Neural cell (in vitro differentiated cells): ENCODE measurements around the gene HYOU1.
A peak's percentile ranks its signal among the peaks of the same experiment; 100 is the strongest.

Experiments
- EP300 ChIP-seq: fragments of 450-650 bp; conservative IDR thresholded peaks from 2 replicates; pipeline ENCODE4 v1.6.1; 2014; ENCODE audit warnings: antibody characterized with exemption, mild to moderate bottlenecking, moderate library complexity; ENCODE audit not compliant: poor library complexity, severe bottlenecking
- EZH2 ChIP-seq: fragments of 200-600, 300-800 bp; shearing (Covaris generic), sonication (generic); IDR thresholded peaks from 2 replicates; pipeline ENCODE4 v1.6.1; 2014; ENCODE audit warnings: antibody characterized with exemption, low read length, borderline replicate concordance, mild to moderate bottlenecking; ENCODE audit not compliant: insufficient read depth, poor library complexity, severe bottlenecking
- MXI1 ChIP-seq: fragments of 450-650 bp; conservative IDR thresholded peaks from 2 replicates; pipeline ENCODE4 v1.6.1; 2014; ENCODE audit warnings: antibody characterized with exemption, mild to moderate bottlenecking; ENCODE audit not compliant: poor library complexity, severe bottlenecking
- RAD21 ChIP-seq: fragments of 450-650 bp; conservative IDR thresholded peaks from 2 replicates; pipeline ENCODE4 v1.6.1; 2014; ENCODE audit warnings: antibody characterized with exemption, mild to moderate bottlenecking, moderate library complexity
- TAF1 ChIP-seq: IDR thresholded peaks from 2 replicates; pipeline ENCODE4 v1.6.1; 2012; ENCODE audit warnings: low read depth
- TF ChIP-seq, protein P1 (sequence below): fragments of 450-650 bp; IDR thresholded peaks from 2 replicates; pipeline ENCODE4 v1.5.1; 2014; ENCODE audit warnings: antibody characterized with exemption, mild to moderate bottlenecking, moderate library complexity; ENCODE audit not compliant: poor library complexity, severe bottlenecking

DNA sequence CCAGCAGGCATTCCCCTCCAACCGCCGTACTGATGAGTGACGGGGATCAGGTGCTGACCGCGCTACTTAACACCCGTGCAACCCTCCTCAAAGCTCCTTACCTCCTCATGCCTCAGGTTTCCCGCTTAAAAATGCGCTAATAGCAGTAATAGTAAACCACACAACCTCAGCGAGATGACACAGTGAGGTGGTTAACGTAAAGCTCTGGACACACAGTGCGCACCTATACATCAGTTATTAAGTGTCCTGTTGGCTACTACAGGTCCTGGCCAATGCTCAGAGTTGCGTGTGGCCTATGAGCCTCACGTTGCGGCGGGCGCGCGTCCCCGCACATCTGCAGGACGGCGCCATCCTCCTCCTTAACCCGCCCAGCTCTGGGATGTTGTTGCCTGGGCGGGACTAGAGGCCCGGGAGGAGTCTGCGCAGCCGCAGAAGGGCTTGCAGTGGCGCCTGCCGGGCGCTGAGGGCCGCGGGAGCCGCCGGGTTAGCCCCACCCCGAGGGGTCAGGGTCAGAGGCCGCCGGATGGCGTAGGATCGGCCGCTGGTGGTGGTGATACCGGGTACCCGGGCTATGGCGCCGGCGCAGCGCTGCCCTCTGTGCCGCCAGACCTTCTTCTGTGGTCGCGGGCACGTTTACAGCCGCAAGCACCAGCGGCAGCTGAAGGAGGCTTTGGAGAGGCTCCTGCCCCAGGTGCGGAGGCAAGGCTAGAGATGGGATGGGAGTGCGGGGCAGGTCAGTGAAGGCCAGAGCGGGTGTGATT is 59.2 kb downstream of the HYOU1 start, which contains the start of gene CENATAC:
- TF ChIP-seq, protein P1, sequence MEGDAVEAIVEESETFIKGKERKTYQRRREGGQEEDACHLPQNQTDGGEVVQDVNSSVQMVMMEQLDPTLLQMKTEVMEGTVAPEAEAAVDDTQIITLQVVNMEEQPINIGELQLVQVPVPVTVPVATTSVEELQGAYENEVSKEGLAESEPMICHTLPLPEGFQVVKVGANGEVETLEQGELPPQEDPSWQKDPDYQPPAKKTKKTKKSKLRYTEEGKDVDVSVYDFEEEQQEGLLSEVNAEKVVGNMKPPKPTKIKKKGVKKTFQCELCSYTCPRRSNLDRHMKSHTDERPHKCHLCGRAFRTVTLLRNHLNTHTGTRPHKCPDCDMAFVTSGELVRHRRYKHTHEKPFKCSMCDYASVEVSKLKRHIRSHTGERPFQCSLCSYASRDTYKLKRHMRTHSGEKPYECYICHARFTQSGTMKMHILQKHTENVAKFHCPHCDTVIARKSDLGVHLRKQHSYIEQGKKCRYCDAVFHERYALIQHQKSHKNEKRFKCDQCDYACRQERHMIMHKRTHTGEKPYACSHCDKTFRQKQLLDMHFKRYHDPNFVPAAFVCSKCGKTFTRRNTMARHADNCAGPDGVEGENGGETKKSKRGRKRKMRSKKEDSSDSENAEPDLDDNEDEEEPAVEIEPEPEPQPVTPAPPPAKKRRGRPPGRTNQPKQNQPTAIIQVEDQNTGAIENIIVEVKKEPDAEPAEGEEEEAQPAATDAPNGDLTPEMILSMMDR: peak; percentile 54
- no peak for TF ChIP-seq EZH2
- TF ChIP-seq EP300: no peak
- peak; percentile 87 for TF ChIP-seq MXI1
- peak; percentile 39 for TF ChIP-seq RAD21
- TF ChIP-seq TAF1: peak; percentile 20
